OCI-LY1 (cell line): ENCODE data around the gene COA4.

Experiments used
- EZH2 ChIP-seq: fragments of 200-600 bp; sonication (generic), shearing (Covaris generic); IDR thresholded peaks from 2 replicates; pipeline ENCODE4 v1.8.0; 2017; ENCODE audit warnings: borderline replicate concordance, mixed run types, mild to moderate bottlenecking, antibody characterized with exemption, low read length, moderate library complexity, mixed read lengths
- TF ChIP-seq, protein P1 (sequence below): fragments of 200-600 bp; sonication (generic), shearing (Covaris generic); IDR thresholded peaks from 2 replicates; pipeline ENCODE4 v1.5.1; 2017; ENCODE audit warnings: mild to moderate bottlenecking, antibody characterized with exemption, low read length, moderate library complexity, mixed read lengths

DNA sequence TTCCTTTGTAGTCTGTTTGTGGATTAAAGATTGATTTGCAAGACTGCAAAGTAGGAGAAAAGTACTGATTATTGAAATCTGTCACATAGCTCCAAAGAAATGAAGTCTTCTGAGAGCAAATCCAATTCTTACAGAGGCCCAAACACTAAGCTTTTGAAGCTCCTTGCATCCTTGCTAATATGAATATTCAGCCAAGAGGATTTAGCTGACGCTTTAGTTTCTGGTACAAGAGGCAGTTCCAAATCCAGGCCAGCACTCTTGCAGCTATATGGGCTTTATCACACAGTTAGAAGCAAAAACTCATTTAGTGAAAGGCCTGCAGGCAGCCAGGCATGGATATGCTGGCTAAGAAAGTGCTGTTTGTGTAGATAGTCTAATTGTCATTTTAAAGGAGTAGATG, 12.9 kb upstream of the COA4 start:
- TF ChIP-seq, protein P1, sequence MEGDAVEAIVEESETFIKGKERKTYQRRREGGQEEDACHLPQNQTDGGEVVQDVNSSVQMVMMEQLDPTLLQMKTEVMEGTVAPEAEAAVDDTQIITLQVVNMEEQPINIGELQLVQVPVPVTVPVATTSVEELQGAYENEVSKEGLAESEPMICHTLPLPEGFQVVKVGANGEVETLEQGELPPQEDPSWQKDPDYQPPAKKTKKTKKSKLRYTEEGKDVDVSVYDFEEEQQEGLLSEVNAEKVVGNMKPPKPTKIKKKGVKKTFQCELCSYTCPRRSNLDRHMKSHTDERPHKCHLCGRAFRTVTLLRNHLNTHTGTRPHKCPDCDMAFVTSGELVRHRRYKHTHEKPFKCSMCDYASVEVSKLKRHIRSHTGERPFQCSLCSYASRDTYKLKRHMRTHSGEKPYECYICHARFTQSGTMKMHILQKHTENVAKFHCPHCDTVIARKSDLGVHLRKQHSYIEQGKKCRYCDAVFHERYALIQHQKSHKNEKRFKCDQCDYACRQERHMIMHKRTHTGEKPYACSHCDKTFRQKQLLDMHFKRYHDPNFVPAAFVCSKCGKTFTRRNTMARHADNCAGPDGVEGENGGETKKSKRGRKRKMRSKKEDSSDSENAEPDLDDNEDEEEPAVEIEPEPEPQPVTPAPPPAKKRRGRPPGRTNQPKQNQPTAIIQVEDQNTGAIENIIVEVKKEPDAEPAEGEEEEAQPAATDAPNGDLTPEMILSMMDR: no peak
- TF ChIP-seq EZH2: no peak
